Stimulated activated naive CD4-positive, alpha-beta T cell treated with Interleukin-2 at 50 U/mL for 16 hours (primary cell): ENCODE results near the gene PKNOX2.

Experiments used
- DNase-seq: peaks from one replicate; lab custom pipeline; 2025; lab: John Stamatoyannopoulos, UW

The PKNOX2 gene

DNA sequence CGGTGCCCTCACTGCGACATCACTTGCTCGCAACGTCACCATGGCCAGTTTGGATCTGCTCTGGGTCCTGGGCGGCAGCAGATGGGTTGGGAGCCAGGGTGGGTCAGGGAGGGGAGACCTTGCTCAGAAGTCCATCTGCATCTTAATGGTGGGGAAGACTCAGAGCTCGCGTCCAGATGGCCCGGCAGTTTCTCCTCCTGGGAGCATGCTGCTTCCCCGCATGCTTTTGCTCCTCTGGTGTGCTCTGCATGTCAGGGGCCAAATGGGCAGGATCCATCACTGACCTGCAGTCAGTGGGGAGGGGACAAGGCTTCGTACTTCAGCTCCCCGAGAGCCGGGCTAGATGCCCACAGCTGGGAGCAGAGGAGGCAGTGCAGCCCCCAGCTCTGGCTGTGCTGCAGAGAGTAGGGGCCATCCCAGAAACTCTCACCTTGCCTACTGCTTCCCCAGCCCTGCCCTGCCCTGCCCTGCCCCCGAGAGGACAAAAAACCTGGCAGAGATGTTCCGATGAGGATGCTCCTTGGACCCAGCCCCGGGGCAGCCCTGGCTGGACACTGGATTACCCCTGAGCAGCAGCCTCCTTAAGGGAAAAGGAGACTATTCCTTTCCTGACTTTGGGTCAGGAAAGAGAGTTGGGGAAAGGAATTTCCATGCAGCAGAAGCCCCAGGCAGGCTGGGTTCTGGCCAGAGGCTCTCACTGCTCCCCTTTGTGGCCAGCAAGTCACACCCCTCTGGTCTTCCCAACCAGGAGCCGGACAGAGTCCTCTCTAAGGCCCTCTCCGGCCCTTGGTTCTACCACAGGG is 149.9 kb downstream of the PKNOX2 start:
- no peak for DNase-seq

DNA sequence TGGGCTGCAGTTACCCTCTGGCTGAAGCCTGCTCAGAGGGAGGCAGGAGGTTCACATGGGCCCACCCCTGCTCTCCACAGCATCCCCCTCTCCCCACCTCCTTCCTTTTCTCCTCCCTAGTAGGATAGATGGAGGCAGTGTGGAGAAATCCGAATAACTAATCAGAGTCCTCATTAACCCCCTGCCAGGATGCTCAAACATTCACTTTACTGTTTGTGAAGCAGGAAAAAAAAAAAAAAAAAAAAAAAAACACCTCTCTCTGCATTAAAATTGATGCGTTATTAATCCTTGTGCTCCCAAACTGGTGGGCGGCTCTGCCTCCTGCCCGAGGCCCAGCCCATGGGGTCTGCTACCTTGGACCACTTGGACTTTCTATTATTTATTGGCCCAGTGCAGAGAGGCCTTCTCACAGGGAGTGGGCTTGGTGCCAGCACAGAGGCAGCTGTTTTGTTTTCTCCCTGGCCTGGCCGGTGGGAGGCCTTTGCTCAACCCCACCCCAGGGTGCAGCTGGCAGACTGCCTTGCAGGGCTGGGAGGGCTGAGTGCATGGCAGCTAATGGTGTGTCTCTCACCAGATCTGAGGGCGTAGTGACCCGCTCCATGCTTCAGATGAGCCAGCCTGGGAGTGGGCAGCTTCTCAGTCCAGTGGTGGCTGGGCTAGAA is 150.7 kb downstream of the PKNOX2 start:
- no peak for DNase-seq

DNA sequence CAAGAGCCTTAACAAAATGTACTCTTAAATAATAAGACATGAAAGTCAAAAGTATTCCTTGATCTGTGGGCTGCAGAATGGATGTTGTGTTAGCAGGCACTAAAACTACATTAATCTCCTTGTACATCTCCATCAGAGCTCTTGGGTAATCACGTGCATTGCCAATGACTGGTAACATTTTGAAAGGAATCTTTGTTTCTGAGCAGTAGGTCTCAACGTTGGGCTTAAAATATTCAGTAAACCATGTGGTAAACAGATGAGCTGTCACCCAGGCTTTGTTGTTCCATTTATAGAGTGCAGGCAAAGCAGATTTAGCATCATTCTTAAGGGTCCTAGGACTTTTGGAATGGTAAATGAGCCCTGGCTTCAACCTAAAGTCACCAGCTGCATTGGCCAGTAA is 152.9 kb downstream of the PKNOX2 start:
- no peak for DNase-seq

DNA sequence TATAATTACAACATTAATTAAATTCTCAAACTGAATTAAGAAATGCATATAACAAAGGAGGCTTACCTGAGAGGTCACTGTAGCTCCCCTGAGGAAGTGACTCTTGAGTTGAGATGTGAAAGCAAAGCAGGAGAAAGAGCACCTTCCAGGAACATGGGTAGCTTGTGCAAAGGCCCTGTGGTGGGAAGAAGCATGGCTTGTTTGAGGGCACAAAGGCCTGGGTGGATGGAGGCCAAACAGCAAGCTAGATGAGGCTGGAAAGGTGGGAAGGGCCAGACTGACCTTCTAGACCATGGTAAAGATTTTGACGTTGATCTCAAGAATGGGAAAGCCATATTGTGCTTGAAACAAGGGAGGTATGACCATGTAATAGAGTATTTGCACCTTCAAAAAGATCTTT is 155.1 kb downstream of the PKNOX2 start:
- DNase-seq, result no peak

DNA sequence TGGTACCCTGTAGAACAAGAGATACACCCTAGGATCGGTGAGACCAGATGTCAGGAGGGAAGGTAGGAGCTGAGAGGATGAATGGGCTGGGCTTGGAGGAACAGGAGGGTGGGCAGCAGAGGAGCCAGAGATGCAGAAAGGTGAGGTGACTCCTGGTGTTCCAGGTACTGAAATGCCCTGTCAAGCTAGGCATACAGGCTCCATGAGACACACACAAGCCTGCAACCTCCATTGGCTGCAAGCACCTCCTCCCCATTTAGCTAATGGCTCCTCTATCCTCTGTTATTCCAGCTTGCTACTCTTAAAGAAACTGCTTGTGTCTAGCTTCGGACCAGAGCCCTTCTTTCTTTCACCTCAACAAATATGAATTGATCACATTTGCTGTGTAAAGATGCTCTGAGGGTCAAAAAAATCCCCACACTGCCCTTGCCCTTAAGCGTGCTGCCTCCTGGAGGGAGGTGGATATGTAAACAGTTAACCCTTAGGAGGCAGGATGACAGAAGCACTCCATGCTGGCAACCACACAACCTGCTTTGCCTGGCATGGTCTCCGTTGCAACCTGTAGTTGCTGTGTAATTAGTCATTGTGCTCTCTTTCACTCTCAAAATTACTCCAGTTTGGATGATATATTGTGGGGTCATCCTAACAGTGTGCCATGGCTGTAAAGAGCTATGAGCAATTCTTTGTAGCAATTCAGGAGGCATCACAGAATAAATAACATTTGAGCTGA is 156.0 kb downstream of the PKNOX2 start:
- DNase-seq, result no peak

DNA sequence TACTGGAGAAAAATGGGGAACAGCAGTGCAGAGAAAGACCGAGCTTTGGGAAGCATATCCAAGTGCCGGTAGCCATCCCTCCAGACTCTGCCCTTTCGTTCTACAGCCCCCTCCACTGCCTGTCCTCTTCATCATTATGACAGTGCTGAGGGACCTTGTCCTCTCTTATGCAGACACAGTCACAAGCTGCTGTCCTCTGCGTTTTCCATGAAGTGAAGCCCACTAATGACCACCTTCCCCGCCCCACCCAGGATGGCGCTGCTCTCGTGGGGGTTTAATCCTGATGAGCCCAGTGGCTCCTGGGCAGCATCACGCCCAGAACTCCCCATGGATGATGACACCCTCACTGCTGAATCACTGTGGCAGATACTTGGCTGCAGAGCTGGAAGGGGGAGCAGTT is 157.7 kb downstream of the PKNOX2 start:
- no peak for DNase-seq

DNA sequence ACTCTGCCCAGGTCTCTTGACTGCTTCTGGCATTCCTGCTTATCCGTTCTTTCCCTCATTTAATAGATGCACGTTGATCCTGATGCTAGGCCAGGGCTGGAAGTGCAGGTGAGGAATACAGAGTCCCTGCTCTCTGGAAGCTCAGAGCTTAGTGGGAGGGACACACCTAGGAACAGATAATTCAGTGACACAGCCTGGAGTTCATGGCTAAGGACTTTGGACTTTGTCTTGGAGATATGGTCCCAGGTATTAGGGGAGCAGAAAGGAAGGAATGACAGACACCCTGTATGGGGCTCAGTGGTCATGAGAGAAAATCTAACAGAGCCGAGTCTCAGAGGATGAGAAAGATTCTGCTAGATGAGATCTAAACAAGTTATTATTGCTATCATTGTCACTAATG is 160.6 kb downstream of the PKNOX2 start:
- DNase-seq, result no peak

DNA sequence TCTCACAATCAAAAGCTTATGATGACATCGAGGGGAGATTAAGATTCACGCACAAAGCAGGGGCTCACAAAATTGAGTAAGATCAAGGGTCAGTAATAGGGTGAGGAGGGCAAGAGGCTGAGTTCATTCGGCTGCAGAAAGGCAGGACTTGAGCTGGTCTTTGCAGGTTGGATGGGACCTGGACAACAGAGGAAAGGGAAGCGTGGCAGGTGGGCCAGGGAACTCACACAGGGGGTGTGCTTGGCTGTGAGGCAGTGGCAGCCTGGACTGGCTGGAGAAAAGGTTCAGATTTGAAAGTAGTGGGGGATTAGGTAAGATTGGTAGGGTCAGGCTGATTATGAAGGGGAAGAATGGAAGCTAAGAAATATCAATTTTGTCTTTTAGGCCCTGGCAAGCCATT is 161.6 kb downstream of the PKNOX2 start:
- DNase-seq, result no peak

DNA sequence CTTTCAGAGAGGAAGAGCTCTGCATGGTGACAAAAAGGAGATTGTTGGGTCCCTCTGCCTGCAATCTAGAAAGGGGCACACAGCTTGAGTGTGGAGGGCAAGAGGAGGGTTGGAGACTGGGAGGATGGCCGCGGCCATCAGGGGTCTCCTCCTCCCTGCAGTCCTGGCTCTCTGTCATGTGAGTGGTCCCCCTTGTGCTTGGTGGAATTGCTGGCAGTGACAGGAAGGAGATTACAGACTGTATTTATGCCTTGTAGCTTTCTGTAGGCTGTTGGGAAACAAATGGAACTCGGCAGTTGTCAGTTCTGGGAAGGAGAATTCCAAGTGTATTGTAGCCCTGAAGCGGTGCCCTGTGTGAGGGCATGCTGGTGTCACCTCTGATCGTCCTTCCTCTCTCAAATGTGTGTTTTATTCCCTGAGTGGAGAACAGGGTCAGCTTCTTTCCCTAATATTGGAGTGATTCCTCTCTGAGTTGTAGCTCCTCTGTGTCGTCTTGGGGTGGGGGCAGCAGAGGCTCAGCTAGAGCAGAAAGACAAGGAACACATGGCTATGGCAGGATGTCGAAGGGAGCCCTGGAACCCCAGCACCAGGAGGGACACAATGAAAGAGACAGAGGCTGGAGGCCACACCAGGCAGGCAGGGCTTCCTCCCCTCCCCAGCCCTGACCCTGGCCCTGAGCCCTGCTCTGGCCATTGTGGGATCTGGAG is 163.1 kb downstream of the PKNOX2 start:
- no peak for DNase-seq

DNA sequence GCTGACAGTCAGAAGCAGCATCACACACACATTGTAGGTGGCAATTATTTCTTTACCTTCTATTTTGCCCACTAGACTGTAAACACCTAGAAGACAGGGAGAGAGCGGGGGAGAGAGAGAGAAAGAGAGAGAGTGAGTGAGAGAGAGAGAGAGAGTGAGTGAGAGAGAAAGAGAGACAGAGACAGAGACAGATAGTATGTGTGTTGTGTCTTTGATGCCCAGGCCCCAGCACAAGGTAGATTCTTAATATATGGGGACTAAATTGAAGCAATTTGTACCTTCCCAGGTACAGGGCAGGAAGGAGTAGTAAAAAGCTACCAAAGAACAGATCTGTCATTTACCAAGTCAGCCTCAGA is 163.7 kb downstream of the PKNOX2 start:
- DNase-seq, result no peak

DNA sequence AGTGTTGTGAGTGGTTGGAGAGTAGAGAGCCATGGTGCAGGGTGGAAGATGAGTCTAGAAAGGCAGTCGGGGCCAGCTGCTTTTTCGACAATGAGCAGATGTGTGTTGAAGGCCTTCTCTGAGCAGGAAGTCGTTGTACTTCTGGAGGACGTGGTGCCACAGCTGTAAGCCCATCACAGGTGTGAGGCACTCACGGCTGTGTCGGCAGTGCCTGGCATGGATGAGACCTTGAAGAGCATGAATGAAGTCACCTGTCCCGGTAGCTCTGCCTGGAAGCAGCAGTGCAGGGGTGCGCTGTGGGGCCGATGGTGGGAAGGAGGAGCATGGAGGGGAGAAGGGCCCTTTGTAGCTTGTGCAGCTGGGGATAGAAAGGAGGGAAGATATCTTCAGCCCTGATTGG is 165.2 kb downstream of the PKNOX2 start:
- DNase-seq, result no peak

DNA sequence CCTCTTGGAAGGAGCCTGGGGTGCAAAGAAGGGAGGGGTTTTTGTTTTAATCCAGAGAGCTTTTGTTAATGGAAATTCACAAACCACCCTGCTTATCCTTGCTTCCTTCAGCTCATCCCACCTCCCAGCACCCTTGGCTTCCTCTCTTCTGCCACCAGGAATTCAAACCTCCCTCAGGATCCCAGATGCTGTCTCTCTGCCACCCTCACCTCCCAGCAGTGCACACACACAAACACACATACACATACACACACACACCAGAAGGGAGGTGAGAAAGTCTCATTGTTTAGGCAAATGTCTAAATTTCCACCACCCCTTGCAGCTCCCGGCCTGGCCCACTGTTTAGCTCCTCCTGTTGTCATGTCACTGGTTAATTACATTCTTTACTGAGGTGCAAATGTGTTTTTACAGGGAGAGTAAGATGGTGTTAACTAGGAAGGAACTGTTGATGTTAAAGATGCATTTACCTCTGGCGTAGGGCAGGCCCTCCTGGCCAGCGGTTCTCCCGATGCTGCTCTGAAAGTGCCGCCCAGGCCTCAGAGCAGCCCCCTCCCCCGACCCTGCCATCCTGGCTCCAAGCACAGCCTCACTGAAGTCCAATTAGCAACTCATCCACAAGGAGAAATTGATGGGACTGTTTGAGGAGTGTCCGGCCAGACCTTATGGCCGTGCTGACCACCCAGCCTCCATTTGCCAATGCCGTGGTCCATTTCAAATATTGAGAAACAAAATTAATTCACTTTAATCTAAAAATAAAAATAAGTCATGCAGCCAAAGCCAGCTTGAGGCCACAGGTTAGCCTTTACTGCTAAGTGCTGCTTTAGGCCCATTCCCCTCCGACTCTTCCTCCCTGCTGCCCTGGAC is 166.1 kb downstream of the PKNOX2 start:
- no peak for DNase-seq

DNA sequence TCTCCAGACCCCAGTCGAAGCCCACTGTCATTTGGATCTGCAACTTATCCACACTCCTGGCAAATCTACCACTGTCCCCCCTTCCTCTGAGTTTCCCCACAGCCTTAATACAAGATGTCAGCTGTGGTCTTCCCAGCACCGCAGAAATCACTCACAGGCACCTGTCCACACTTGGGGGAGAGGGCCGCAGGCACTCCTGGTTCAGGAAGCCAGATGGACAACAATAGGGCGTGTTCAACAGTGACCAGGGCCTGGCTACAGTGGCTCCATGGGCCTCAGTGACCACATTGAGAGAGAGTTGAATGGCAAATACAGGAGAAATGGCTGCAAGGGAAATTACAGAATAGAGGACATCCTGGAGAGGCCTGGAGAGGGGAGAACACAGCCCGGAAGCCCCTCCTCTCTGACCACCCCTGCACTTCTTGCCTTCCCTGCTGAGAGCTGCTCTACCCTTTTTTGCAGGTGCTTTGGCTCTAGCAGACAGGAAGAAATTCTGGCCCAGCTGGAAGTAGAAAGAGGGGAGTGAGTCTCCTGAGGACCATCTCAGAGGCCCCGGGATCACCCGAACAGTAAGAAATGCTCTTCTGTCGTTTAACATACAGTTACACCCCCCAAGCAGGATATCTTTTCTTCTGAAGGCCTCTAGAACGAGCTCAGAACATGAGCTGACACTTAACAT is 166.9 kb downstream of the PKNOX2 start:
- DNase-seq, result no peak

DNA sequence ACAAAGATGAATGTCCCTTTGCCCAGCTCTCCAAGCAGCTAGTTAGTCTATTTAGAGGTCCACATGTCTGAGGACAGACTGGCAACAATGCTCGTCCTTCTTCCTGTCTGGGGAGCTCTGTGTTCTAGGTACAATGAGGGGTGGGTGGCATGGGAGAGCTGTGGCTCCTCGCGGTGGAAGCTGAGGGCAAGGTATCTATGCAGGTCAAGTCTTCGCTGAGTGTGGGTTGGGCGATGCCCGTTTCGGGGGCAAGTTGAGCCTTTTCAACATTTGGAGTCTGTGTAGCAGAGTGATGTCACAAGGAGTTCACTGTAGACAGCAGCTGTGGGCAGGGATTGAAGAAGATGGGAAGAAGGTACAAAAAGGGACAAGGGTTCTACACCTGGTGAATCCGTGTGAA is 168.3 kb downstream of the PKNOX2 start:
- no peak for DNase-seq

DNA sequence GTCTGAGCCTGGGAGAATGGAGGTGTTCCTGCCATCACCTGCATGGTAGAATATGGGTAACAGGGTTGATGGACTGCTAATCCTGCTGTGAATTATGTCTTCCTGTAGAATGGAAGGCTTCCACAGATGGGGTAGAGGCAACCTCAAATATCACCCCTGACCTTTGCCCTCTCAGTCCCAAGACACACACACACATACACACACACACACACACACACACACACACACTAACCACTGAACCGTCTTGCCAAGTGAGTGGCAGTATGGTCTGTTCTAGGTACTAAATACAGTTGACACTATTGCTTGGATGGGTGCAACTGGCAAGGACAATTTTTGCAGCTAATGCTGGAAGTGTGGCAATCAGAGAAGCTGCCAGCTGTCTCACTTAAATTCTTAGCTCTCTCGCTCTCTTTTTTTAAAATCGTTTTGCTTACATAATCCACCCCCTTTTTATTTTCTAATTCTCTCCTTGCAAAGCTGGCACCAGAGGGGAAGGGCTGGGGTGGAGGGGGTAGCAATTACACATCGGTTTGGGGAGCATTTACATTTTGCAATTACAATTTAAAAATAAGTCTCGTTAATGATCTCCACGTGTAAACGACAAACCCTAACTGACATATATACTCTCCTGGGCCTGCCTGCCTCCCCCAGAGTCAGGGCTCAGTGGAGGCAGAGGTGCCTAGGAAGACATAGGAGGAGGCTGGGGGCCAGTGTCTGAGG is 169.0 kb downstream of the PKNOX2 start:
- DNase-seq, result no peak

DNA sequence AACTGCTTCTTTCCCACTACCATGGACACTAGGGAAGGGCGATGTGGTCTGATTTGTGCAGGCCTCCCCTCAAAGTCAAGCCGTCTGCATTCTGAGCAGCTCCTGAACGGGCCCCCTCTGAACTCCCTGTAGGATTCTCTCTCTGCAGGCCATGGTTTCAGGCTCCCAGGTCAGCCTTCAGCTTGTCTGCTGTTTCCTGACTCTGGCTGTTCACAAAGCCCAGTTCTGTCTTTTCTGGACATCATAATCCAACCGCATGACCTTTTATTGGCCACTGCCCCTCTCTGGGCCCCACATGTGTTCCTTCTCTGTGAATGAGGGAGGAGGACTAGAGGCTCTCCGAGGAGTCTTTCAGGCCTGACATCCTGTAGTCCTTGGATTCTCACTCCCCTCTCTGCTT is 170.6 kb downstream of the PKNOX2 start:
- no peak for DNase-seq

DNA sequence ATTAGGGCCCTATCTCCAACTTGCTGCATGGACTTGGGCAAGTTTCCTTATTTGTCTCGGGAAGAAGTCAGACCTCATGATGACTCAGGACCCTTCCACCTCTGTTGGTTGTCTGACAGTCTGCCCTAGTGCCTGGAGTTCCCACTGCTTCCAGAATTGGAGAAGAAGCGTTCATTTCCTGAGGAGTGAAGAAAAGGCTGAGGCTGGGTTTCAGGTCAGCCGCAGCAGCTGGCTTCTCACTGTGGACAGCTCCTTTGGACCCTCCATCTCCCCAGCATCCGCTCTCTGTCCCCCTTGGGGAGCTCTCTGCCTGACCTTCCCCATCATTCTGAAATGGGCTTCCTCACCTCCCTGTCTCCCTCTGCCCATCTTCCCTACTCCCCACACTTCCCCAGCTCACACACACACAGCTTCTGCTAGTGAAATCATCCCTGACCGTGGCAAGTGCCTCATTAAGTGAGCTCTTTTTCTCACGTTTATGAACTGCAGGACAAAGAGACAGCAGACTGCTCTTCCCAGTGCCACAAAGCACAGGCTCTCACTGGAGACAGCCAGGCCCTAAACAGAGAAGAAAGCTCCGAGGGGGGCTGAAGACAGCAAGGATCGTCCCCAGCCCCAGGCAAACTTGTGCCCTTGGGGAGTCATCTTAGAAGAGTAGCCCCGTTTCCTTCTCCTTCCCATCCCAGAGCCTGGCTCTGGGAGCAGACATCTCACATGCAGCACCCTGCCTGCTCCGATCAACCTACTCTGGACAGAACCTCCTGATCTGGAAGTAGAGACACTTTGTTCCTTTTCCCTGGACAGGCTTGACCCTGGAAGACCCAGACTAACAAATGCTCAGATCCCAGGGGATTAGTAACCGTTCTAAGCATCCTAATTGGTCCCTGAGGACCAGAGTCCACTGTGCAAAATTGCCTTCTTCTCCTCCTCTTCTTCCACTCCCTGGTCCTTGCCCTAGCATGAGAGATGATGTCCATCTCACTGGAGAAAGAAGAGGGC is 173.6 kb downstream of the PKNOX2 start:
- DNase-seq, result no peak

DNA sequence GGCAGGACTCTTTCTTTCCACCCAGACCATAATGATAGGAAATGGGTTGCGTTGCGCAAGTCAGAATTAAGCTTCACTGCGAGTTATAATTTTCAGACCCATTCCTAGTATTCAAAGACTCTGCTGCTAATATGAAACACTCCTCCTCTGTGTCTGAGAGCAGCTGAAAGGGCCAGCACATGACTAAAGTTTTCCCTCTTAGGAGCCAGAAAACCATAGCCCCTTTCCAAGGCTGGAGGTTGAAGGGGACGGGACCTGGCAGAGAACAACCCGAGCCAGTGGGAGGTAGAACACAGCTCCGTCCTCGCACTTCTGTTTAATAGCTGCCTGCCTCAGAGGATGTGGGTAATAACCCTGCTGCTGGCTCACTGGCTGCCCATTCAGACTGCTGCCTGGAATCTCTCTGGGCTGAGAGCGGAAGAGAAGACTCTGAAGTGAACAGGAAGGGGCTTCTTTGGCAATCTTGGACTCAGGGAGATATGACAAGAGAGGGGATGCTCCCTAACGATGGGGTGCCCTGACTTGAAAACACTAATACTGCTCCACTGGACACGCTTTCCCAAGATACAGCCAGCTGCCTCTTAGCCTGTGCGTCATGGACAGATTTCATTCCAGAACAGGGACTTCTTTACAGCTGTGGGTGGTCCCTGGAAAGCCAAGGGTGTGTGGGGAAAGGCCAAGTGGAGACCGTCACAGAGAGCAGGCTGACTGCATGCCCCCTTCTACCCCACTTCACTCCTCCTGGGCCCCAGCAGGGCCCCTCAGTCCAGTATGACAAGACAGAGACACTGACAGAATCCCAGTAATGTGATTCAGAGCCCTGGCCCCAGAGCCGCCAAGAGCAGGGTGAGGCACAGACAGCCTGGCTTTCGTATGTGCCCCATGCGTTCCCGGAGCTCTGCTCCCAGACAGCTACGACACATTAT is 174.6 kb downstream of the PKNOX2 start:
- no peak for DNase-seq
